Kasumi-1 (cell line): Measurements from ENCODE around the gene FTO.
A peak's percentile ranks its signal among the peaks of the same experiment; 100 is the strongest.

Source experiments
- DNase-seq, 2 experiments: peaks; one replicate each; lab custom pipeline; 2025; lab: John Stamatoyannopoulos, UW

The FTO gene

DNA sequence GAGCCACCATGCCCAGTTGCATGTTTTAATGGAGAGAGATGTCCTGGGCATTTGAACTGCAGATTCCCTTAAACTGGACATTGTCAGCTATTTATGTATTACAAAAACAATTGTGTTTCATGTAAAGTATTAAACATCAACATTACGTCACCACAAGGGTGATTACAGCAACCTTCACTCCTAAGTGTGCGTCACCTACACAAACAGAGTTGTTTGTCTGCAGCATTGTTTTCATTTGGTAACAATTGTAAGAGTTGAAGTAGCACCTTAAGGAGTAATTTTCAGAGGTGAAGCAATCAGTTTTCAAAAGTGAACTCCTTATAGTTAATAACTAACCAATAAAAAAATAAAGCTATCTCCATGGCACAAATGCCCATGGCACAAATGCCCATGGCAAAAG lies 311.2 kb downstream of the FTO start:
- no peak for DNase-seq

GRCh38 chr16:54022362-54022761 lies 318.4 kb downstream of the FTO start:
- no peak for DNase-seq

DNA sequence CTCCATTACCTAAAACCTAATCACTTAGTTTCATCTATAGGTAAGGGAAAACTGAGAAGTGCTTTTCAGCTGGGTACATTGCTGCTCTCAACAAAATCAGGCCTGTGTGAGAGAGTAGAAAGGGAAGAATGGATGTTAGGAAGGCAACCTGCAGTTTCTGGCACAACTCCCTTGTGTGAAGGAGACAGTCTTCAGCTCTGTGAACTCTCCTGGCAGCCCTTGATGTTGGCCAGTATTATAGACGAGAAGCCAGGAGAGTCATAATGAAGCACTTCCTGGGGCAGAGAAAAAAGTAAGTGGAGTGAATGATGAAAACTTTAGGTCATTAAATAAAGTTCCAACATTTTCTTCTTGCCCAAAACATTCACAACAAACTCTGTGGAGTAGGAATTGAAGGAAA lies 322.5 kb downstream of the FTO start:
- no peak for DNase-seq

DNA sequence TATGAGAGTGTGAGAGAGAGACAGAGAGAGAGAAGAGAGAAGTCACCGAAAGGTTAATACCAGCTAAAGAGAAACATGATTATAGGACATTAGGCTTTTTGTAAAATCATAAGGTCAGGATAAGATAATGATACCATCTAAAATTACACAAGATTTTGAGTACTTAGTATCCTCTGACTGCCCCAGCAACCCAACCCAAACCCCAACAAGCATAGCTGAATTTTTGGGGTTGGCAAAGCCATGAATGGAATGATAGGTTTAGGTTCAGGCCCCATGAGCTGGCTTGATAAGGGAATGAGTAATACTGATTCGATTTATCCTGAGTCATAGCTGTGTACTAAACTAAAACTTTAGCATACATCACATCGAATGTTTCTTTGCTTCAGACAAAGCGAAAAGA lies 323.1 kb downstream of the FTO start:
- no peak for DNase-seq

- DNase-seq = no peak
Observed at GRCh38 chr16:54027558-54027957, 323.6 kb downstream of the FTO start.

- no peak for DNase-seq
Observed at GRCh38 chr16:54027995-54028394, 324.0 kb downstream of the FTO start.

DNA sequence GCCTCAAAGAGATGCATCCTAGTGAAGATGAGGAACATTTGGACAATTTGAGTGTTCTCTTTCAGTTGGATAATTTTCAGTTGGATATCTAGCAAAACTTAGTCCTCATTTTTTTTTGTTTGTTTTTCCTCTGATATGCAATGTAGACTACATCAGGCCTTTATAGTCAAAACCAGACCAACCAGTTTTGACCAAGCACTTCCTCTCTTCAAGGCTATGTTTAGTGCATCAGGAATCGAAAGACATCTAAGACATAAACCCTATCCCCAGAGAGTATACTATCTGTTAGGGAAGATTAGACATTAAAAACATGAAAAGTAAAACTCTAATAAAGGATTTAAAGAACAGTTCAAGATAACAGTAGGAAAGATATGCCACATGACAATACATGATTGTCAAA lies 326.5 kb downstream of the FTO start:
- DNase-seq = no peak

DNA sequence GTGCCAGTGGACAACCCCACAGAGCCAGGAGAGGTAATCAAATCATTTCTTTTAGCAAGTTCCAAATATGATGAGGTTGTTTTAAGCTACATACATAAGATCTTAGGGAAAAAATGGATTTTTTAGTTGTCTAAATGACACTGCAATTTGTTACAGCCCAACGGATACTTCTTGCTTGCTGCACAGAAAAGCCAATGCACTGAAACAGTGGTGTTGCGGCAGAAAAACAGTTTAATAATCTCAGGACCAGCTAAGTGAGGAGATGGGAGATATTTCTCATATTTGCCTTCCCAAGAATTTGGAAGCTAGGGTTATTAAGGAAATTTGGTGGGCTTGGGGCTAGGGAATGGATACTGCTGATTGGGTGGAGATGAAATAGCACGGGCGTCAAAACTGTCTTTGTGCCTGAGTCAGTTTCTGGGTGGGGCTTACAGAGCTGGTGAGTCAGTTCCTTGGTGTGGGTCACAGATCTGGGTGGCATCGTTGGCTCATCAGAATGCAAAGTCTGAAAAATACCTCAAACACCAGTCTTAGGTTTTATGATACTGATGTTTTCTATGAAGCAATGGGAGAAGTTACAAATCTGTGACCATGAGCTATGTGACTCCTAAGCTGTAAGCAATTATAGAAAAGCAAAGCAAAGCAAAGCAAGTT lies 327.3 kb downstream of the FTO start:
- no peak for DNase-seq

DNA sequence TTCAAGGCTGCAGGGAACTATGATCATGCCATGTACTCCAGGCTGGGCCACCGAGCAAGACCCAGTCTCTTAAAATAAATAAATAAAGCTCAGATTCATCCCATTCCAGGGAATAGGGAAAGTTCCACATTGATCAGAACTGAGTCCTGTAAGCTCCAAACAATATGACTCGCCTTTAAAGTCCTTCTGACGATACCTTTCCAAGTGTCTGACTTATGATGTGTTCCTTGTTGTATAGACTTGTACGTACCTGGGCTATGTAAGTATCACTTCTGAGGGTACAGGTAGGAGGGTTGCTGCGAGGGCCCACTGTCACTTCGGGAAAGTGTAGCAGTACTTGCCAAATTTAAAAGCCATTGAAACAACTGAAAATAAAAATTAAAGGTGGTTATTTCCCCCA lies 329.8 kb downstream of the FTO start:
- no peak for DNase-seq

DNA sequence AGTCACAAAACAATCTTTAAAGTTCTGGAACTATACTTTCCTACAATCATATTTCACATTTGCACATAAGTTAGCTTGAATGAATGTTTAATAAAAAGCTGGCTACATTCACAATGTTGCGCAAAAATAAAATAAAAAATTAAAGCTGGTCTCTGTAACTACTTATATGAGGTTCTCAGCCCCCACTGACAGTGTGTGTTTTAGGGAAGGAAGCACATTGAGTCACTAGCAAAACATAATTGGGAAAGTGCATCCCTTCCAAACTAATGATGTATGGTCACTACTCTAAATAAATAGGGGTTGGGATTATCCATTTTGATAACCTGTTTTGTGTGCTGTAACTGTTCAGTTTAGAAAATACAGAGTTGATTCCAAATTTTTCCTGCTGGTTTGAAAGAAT lies 330.7 kb downstream of the FTO start:
- DNase-seq = peak; percentile 17 to 23

GRCh38 chr16:54040480-54040879 lies 336.5 kb downstream of the FTO start:
- no peak for DNase-seq

DNA sequence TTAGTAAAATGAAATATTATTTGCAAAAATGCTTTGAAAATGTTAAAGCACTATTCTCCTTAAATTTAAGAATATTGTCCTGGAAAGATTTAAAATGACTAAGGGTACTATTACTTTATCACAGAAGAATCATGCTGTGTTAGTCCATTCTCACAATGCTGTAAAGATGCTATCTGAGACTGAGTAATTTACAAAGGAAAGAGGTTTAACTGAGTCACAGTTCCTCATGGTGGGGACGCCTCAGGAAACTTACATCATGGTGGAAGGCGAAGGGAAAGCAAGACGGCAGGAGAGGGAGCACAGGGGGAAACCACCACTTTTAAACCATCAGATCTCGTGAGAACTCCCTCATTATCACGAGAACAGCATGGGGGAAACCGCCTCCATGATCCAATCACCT lies 337.0 kb downstream of the FTO start:
- no peak for DNase-seq

- no peak for DNase-seq
Observed at GRCh38 chr16:54048586-54049495, 344.9 kb downstream of the FTO start.

- peak in 1 of 2 experiments; percentile 20 for DNase-seq
Observed at GRCh38 chr16:54049591-54050458, 345.9 kb downstream of the FTO start.

DNA sequence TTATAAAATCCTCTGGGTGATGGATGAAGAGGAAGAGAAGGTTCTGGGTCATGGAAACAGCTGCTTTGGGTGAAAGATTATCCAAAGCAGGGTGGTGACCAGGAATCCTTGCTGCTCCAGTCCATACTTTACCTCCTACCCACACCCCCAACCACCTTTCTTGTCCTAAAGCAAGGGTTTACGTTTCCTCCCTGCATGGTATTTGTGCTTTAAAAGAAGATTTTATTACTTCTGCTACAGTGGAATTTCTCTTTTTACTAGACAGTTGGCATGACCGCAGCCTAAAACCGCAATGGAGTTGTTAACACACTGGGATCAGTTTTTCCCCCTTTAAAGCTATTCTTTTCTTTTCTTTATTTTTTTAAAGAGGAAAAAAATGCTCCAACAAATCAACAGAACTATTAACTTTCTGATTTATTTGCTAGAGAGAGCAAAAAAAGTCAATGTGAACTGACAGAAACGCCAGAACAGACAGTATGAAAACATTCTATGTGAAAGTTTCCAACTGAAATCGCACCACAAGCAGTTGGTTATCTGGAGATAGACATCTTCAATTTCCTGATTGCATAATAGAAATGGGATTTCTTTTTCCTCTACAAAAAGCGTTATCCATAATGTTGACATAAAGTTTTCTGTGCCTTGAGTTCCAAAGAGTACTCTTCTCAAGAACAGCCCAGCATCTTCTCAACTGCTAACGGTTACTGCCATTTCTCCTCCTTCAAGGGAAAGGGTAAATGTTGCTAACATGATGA lies 346.7 kb downstream of the FTO start:
- peak; percentile 97 to 99 for DNase-seq

DNA sequence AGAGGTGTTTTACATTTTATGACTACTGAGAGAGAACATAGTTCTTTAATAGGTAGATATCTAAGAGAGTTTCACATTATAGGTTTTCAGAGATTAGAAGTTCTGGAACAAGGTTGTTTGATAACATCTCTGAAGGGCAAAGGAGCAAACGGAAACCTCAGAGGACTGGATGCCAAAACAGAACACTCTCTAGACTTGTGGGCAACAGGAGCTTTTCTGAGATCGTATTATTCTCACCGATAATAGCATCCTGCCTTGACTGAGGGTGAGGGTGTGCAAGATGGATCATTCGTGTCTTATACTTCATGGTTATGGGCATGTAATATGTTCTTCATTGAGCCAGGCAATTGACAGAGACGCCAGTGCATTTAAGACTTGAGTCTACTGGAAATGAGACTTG lies 347.9 kb downstream of the FTO start:
- DNase-seq = peak; percentile 15 to 44

DNA sequence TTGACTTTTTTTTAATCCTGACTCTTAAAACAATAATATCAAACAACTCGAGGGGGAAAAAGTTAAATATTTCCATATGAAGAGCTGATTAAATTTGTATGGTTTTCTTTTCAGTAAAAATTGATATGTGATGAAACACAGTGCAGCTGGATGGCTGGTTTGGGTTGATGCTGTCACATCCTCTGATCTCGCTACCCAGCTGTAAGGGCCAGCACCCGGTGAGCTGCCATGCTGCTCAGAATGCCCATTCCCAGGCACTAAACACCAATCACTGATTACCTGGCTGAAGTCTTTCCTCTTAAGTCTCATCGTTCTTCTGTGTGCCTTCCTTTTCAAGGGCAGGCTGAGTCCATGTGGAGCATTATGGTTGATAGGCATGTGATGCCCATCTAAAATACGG lies 348.3 kb downstream of the FTO start:
- no peak for DNase-seq

DNA sequence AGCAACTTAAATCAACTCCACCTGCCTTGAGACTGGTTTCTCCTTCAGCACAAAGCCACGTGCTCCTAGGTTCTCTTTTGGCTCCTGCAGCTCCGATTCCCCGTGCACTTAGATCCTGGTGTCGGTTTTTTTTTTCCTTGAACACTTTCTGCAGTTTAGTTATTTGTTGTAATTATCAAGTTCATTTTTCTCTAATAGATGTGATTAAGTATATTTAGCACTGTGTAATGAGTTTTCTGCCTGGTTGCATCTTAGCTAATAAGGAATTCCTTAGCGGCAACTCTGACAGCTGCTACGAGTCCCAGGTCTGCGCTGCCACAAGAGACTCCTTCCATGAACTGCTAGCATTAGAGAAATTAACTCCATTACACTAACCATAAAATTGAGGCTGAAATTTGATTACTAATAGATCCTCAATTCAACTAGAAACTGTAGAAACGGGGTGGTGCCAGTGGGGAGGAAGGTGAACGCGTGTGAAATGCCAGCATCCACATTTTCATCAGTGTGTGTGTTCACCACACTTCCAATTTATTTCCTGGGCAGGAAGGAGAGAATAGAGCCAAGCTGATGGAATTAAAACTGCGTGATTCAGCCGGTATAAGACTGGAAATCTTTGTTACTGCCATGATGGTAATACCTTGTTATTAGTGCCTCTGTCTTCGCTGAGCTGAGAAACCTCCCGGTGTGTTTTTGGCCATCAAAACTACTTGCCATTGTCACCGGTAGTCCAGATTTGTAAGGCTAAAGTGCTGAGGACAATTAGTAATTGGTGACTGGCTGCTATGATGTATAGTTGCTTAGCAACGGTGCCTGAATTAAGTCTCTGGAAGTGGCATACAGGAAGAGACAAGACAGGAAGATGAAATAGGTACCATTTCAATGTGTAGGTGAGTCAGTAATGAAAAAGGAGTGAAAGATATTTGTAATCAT lies 350.2 kb downstream of the FTO start:
- no peak for DNase-seq

GRCh38 chr16:54055191-54055590 lies 351.2 kb downstream of the FTO start:
- no peak for DNase-seq

DNA sequence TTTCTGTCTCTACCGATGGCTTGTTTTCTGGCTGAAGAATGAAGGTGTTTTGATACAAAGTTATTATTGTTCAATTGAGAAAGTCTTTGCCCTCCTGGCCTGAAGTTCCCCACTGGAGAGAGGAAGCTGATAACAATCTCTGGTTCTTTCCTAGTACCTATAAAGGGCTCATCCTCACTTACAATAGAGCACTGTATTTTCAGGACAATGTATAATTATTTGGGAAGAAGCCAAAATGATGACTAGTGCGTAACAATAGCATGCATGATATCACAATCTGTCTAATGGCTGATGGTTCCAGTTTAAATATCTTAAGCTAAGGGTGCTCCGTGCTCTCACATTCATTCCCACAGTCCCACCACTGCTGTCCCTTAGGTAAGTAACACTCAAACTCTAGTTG lies 351.9 kb downstream of the FTO start:
- DNase-seq = no peak

GRCh38 chr16:54056921-54057320 lies 353.0 kb downstream of the FTO start:
- DNase-seq = peak in 1 of 2 experiments; percentile 27
